Activated naive CD8-positive, alpha-beta T cell treated with anti-CD3 and anti-CD28 coated beads, Interleukin-2, amount 10 ng/mL, durations not matched to agents 7 days and 5 days (primary cell): ENCODE data around the gene C1orf21. TPM values are rescaled to one million over a fixed set of nuclear protein-coding genes. Genes with fewer than 3 reads are reported as not detected.

Experiments used
- ATAC-seq: fragments of 150-1000 bp; cut with Tn5 transposase; one replicate; pipeline ENCODE4 v1.10.0; 2021; ENCODE audit warnings: low read depth, moderate library complexity
- POLR2A ChIA-PET: fragments of 350-600 bp; sonication (Branson Sonifier 250); formaldehyde crosslinking; loops from one replicate; lab custom pipeline; 2021; ENCODE audit warnings: antibody characterized with exemption; lab: Charles Lee
- DNase-seq: peaks from one replicate; pipeline ENCODE4 v3.0.0; 2021
- H3K27ac Mint-ChIP-seq: one replicate; pipeline ENCODE4 v1.8.0; 2022; ENCODE audit warnings: mild to moderate bottlenecking, mixed read lengths
- H3K27me3 Mint-ChIP-seq: one replicate; pipeline ENCODE4 v1.8.0; 2022; ENCODE audit warnings: mild to moderate bottlenecking, moderate library complexity, mixed read lengths
- H3K36me3 Mint-ChIP-seq: one replicate; pipeline ENCODE4 v1.8.0; 2021; ENCODE audit warnings: mild to moderate bottlenecking, mixed read lengths
- H3K4me1 Mint-ChIP-seq: one replicate; pipeline ENCODE4 v1.8.0; 2021; ENCODE audit warnings: mixed read lengths
- H3K4me3 Mint-ChIP-seq: one replicate; pipeline ENCODE4 v1.8.0; 2022; ENCODE audit warnings: mild to moderate bottlenecking, moderate library complexity, mixed read lengths
- H3K9me3 Mint-ChIP-seq: one replicate; pipeline ENCODE4 v1.8.0; 2021; ENCODE audit warnings: mixed read lengths
- total RNA-seq, 2 experiments: library from RNA; stranded (reverse); gene quantifications; one replicate each; pipeline ENCODE4 v1.2.3, GENCODE V29; 2021

C1orf21 gene
- total RNA-seq, 2 experiments from 2014 or later, result 9.4 to 12.9 TPM

DNA sequence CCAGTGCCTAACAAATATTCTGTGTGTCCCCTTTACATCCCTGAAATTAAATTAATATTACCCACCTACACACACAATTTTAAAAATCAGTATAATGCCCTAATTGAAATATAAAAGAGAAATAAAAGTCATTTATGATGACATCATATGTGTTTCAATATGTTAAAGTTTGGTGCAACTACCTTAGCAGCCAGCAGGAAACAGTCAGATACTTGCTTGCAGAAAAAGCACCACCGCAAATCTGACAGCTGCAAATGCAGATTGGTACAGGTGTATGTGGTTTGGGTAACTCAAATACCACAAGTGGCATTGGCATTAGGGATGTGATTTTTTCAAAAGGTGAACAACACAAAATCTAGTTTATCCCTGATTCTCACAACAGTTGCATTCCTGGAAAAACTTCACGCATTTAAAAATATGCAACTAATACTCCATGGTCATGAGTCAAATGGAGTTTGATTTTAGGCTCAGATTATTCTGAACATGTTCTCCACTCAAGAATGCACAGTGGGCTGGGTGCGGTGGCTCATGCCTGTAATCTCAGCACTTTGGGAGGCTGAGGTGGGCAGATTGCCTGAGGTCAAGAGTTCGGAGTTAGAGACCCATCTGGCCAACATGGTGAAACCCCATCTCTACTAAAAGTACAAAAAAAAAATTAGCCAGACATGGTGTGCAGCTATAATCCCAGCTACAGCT lies 261.5 kb downstream of the C1orf21 start:
- peaks cover 6% of the 10 kb centered on the region for H3K9me3 Mint-ChIP-seq
- ATAC-seq (no peak), DNase-seq (no peak)
- no peak overlapping the region for H3K27ac Mint-ChIP-seq
- H3K4me3 Mint-ChIP-seq, result no peak overlapping the region
- H3K36me3 Mint-ChIP-seq, result no peaks in the 10 kb centered on the region
- H3K4me1 Mint-ChIP-seq, result no peaks in the 10 kb centered on the region
- peaks cover 2% of the 10 kb centered on the region for H3K27me3 Mint-ChIP-seq
- POLR2A ChIA-PET, result no interaction called here

DNA sequence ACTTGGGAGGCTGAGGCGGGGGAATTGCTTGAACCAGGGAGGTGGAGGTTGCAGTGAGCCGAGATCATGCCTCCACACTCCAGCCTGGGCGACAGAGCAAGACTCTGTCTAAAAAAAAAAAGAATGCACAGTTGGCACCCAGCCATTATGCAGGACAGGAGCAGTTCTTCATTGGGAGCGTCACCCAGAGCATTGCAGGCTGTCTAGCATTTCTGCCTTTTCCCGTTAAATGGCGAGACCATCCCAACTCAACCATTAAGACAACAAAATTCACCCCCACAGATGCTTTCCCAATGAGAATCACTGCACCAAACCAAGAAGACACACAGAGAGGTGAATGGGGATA lies 262.0 kb downstream of the C1orf21 start:
- ATAC-seq (no peak), DNase-seq (no peak)
- Mint-ChIP-seq H3K27me3 (peaks cover 2% of the 10 kb centered on the region), H3K27ac (no peak overlapping the region), H3K4me1 (no peaks in the 10 kb centered on the region), H3K9me3 (peaks cover 6% of the 10 kb centered on the region), H3K36me3 (no peaks in the 10 kb centered on the region), H3K4me3 (no peak overlapping the region)
- POLR2A ChIA-PET, result no interaction called here

GRCh38 chr1:184649451-184649888 lies 262.6 kb downstream of the C1orf21 start:
- H3K27me3 Mint-ChIP-seq, result peaks cover 2% of the 10 kb centered on the region
- no peak overlapping the region for H3K27ac Mint-ChIP-seq
- ATAC-seq (no peak), DNase-seq (no peak)
- H3K36me3 Mint-ChIP-seq, result no peaks in the 10 kb centered on the region
- no peaks in the 10 kb centered on the region for H3K4me1 Mint-ChIP-seq
- POLR2A ChIA-PET, result no interaction called here
- H3K9me3 Mint-ChIP-seq, result peaks cover 6% of the 10 kb centered on the region
- no peak overlapping the region for H3K4me3 Mint-ChIP-seq

DNA sequence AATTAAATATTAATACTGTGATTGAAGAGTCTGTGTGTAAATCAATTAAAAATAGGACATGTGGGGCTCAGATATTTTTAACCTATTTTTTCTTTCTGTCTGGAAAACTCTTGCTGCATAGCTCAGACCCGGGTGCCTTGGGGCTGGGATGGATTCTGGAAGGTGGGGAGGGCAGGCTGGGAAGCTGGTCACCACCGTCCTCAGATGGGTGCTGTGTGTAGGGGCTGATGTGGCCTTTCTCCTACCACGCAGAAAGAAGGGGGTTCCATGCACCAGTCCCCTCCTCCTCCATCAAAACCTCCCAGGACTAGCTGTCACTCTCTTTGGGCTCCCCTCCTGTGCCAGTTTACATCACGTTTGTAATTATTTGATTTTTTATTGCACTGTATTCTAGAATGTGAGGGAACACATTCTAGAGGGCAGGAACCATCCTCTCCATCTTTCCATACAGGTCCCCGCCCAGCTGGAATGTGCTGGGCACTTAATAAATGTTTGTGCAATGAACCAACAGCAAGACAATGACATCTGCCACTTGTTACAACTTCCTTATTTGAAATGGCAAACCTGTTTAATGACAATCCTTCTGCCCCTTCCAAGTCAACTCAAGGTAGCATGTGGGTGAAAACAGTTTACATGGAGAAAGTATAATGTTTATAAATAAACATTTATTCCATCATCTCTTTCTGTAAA lies 263.5 kb downstream of the C1orf21 start:
- peaks cover 6% of the 10 kb centered on the region for H3K9me3 Mint-ChIP-seq
- no peaks in the 10 kb centered on the region for H3K4me1 Mint-ChIP-seq
- no peaks in the 10 kb centered on the region for H3K27me3 Mint-ChIP-seq
- POLR2A ChIA-PET, result no interaction called here
- no peak overlapping the region for H3K4me3 Mint-ChIP-seq
- no peaks in the 10 kb centered on the region for H3K36me3 Mint-ChIP-seq
- ATAC-seq (no peak), DNase-seq (no peak)
- no peak overlapping the region for H3K27ac Mint-ChIP-seq

- H3K27ac Mint-ChIP-seq, result no peak overlapping the region
- H3K27me3 Mint-ChIP-seq, result no peaks in the 10 kb centered on the region
- H3K4me1 Mint-ChIP-seq, result no peaks in the 10 kb centered on the region
- peaks cover 6% of the 10 kb centered on the region for H3K9me3 Mint-ChIP-seq
- ATAC-seq, result no peak
- POLR2A ChIA-PET, result no interaction called here
- DNase-seq, result no peak
- no peaks in the 10 kb centered on the region for H3K36me3 Mint-ChIP-seq
- H3K4me3 Mint-ChIP-seq, result no peak overlapping the region
Observed at GRCh38 chr1:184655185-184655584, 268.4 kb downstream of the C1orf21 start.

GRCh38 chr1:184656221-184656620 lies 269.4 kb downstream of the C1orf21 start:
- no peak overlapping the region for H3K27ac Mint-ChIP-seq
- H3K4me1 Mint-ChIP-seq, result no peaks in the 10 kb centered on the region
- POLR2A ChIA-PET, result no interaction called here
- no peak overlapping the region for H3K4me3 Mint-ChIP-seq
- H3K9me3 Mint-ChIP-seq, result peaks cover 6% of the 10 kb centered on the region
- H3K27me3 Mint-ChIP-seq, result no peaks in the 10 kb centered on the region
- no peaks in the 10 kb centered on the region for H3K36me3 Mint-ChIP-seq
- no peak for DNase-seq
- no peak for ATAC-seq

DNA sequence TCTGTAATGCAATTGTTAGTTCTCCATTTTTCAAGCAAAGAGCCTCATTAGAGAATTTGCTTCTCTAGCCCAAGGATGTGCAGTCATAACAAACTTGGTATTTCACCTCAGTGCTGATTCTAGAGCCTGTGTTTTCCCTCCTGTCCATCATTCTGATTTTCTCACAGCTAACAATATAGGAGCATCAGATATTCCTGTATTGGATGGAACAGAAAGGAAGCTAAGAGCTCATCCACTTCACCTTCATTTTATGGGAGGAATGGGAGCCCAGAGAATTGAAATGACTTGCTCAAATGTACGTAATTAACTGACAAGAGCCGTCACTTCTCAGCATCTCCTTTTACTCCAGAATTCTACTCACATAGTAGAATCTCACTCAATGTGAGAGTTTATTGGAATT lies 271.2 kb downstream of the C1orf21 start:
- no peaks in the 10 kb centered on the region for H3K36me3 Mint-ChIP-seq
- H3K27me3 Mint-ChIP-seq, result no peaks in the 10 kb centered on the region
- H3K4me1 Mint-ChIP-seq, result no peaks in the 10 kb centered on the region
- no peak overlapping the region for H3K27ac Mint-ChIP-seq
- no peaks in the 10 kb centered on the region for H3K9me3 Mint-ChIP-seq
- ATAC-seq (no peak), DNase-seq (no peak)
- H3K4me3 Mint-ChIP-seq, result no peak overlapping the region
- POLR2A ChIA-PET, result no interaction called here

DNA sequence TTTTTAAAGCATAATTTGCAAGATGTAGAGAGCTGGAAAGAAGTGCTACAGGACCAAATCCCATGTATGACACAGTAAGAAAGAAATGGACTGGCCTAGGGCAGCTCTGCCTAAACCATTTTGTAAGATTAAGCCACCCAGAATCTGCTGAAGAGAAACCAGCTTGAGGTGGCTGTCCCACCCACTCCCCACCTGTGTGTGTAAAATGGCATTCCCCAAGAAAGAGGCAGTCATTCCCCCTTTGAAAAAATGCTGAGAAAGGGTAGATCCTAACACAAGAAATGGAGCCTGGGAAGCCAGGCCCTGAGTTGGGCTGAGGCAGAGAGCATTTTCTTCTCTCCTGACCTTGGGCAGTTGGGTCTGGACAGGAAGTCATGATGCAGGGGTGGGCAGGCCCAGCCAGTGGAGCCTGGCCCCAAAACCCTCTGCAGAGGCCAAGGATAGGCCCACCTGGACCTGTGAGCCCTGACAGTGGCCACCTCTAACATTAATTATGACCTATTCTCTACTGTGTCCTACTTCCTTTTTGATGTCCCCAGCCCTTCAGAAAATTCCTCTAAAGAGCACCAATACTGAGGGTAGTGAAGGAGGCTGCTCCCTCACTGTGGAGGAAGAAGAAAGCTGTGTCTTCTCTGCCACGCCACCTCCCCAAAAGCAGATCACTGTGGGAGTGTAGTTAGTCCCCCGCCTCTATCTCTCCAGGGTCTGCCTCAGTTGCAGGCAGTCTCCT lies 273.8 kb downstream of the C1orf21 start:
- DNase-seq, result no peak
- H3K4me3 Mint-ChIP-seq, result no peak overlapping the region

GRCh38 chr1:184661801-184662200 lies 275.0 kb downstream of the C1orf21 start:
- no peak overlapping the region for H3K4me3 Mint-ChIP-seq
- DNase-seq (no peak), ATAC-seq (no peak)
- peaks cover 9% of the 10 kb centered on the region for H3K27me3 Mint-ChIP-seq
- H3K4me1 Mint-ChIP-seq, result peaks cover 3% of the 10 kb centered on the region
- H3K36me3 Mint-ChIP-seq, result no peaks in the 10 kb centered on the region
- POLR2A ChIA-PET, result no interaction called here
- H3K9me3 Mint-ChIP-seq, result no peaks in the 10 kb centered on the region
- H3K27ac Mint-ChIP-seq, result no peak overlapping the region

More for the DNA sequence above, 273.8 kb downstream of the C1orf21 start:
- Mint-ChIP-seq H3K9me3 (no peaks in the 10 kb centered on the region), H3K4me1 (peaks cover 3% of the 10 kb centered on the region), H3K36me3 (no peaks in the 10 kb centered on the region), H3K27me3 (peaks cover 9% of the 10 kb centered on the region), H3K27ac (no peak overlapping the region)
- POLR2A ChIA-PET, result no interaction called here
- ATAC-seq, result no peak

DNA sequence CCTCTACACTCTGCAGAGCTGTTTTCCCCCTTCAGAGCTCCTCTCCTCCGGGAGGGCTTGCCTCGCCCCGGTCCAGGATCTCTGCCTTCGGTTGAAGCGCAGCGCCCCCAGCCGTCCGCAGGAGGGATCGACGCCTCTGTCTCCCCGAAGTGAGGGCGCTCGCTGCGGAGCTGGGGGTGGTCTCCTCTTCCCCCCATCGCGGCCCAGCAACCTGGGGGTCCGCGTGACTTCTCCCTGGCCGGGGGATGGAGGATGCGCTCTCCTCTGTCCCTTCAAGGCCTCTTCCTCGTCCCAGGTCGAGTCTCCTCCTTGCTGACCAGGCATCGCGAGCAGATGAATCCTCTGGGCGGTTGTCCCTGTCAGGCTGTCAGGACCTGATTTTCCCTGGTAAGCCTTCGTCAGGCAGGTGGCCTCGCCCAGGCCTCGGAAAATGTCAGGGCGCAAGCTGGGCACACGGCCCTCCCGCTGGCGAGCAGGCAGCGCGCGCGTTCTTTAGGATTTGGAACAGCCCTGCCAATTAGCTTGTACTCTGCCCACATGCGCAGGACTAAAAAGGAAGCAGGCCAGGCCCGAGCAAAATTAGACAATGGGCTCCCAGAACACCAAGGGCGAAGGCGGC lies 277.3 kb downstream of the C1orf21 start:
- peaks cover 3% of the 10 kb centered on the region for H3K4me1 Mint-ChIP-seq
- peak; percentile 67 for DNase-seq
- POLR2A ChIA-PET, result no interaction called here
- peak; percentile 72 for ATAC-seq
- H3K27ac Mint-ChIP-seq, result no peak overlapping the region
- no peaks in the 10 kb centered on the region for H3K9me3 Mint-ChIP-seq
- no peaks in the 10 kb centered on the region for H3K36me3 Mint-ChIP-seq
- peaks cover 9% of the 10 kb centered on the region for H3K27me3 Mint-ChIP-seq
- H3K4me3 Mint-ChIP-seq, result peak overlapping the region; percentile 42

DNA sequence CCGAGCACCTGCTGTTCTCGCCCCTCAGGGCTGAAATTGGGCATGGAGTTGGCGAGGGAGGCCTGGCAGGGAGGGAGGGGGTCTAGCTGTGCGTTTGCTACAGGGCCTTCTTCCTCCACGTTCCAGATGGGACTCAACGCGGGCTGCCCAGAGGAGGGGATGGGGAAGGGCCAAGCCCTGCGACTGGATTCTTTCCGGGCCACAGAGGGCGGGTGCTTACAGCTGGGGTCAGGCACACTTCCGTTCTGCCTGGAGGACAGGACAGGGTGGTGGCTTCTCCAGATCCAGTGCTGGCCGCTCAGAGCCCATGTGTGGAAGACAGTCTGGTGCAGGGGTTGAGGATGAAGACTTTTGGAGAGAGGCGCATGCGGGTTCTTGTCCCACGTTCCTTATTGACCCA lies 277.8 kb downstream of the C1orf21 start:
- Mint-ChIP-seq H3K4me3 (no peak overlapping the region), H3K9me3 (no peaks in the 10 kb centered on the region), H3K27ac (no peak overlapping the region), H3K4me1 (peaks cover 3% of the 10 kb centered on the region), H3K36me3 (no peaks in the 10 kb centered on the region), H3K27me3 (peaks cover 9% of the 10 kb centered on the region)
- no peak for DNase-seq
- POLR2A ChIA-PET, result no interaction called here
- ATAC-seq, result no peak

DNA sequence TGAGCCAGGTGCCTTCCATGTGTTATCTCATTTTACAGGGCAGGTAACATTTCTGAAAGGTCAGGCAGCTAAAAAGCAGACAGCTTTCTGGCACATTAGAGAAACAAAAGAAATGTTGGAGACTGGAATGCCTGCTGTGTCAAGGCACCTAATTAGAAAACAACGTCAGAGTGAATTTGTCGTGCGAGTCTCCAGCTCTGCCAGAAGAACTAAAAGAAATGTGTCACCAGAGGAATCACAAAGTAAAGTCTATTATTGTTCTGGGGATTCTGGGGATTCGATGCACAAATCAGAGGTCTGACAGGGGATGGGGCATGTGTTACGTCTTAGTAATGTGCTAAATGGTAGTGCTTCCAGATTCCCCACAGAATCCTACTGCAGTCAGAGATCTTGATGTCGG lies 278.5 kb downstream of the C1orf21 start:
- H3K27ac Mint-ChIP-seq, result no peak overlapping the region
- no peaks in the 10 kb centered on the region for H3K9me3 Mint-ChIP-seq
- H3K27me3 Mint-ChIP-seq, result peaks cover 9% of the 10 kb centered on the region
- ATAC-seq (no peak), DNase-seq (no peak)
- H3K4me1 Mint-ChIP-seq, result peaks cover 3% of the 10 kb centered on the region
- H3K36me3 Mint-ChIP-seq, result no peaks in the 10 kb centered on the region
- H3K4me3 Mint-ChIP-seq, result no peak overlapping the region
- POLR2A ChIA-PET, result no interaction called here

GRCh38 chr1:184669391-184669790 lies 282.6 kb downstream of the C1orf21 start:
- DNase-seq, result no peak
- no peaks in the 10 kb centered on the region for H3K9me3 Mint-ChIP-seq
- POLR2A ChIA-PET, result no interaction called here
- H3K4me3 Mint-ChIP-seq, result no peak overlapping the region
- no peak overlapping the region for H3K27ac Mint-ChIP-seq
- peaks cover 13% of the 10 kb centered on the region for H3K27me3 Mint-ChIP-seq
- ATAC-seq, result no peak
- no peaks in the 10 kb centered on the region for H3K36me3 Mint-ChIP-seq
- no peaks in the 10 kb centered on the region for H3K4me1 Mint-ChIP-seq
